HG03354 (cell line): ENCODE measurements around the gene FBXW11.
"Not testable (repeated sequence)": the region's sequence is repeated elsewhere in the genome, so short reads cannot be mapped to it uniquely, and the experiment has no call there.

ENCODE experiments used
- ATAC-seq: cut with Tn5 transposase; IDR thresholded peaks from one replicate; pipeline ENCODE4 v1.9.1; 2021; ENCODE audit warnings: mild to moderate bottlenecking; ENCODE audit not compliant: unreplicated experiment, poor library complexity, severe bottlenecking

The FBXW11 gene

GRCh38 chr5:172028167-172028566 lies 21.7 kb upstream of the FBXW11 start:
- no peak for ATAC-seq

- not testable (repeated sequence) for ATAC-seq
These were observed 13.8 kb upstream of the FBXW11 start for GRCh38 chr5:172020110-172020786.

- ATAC-seq = no peak
These were observed 8.9 kb upstream of the FBXW11 start for GRCh38 chr5:172015346-172015745.

- ATAC-seq = no peak
These were observed 3.8 kb upstream of the FBXW11 start for GRCh38 chr5:172010278-172010677.

GRCh38 chr5:172009536-172010270 lies 3.3 kb upstream of the FBXW11 start:
- no peak for ATAC-seq

GRCh38 chr5:172008689-172009141 lies 2.3 kb upstream of the FBXW11 start:
- ATAC-seq = no peak

GRCh38 chr5:172008111-172008455 lies 1.6 kb upstream of the FBXW11 start:
- no peak for ATAC-seq

GRCh38 chr5:172007175-172008110 lies 1.0 kb upstream of the FBXW11 start:
- peak; percentile 0 for ATAC-seq

GRCh38 chr5:172005708-172006320 lies 624 bp downstream of the FBXW11 start:
- peak; percentile 6 for ATAC-seq

GRCh38 chr5:172004824-172005237 lies 1.6 kb downstream of the FBXW11 start:
- ATAC-seq = no peak

GRCh38 chr5:172003746-172004145 lies 2.7 kb downstream of the FBXW11 start:
- ATAC-seq = no peak

GRCh38 chr5:172002840-172003512 lies 3.5 kb downstream of the FBXW11 start:
- no peak for ATAC-seq

- no peak for ATAC-seq
These were observed 4.1 kb downstream of the FBXW11 start for GRCh38 chr5:172002310-172002709.

- peak; percentile 52 for ATAC-seq
These were observed 6.6 kb downstream of the FBXW11 start for GRCh38 chr5:171999877-172000276.

- no peak for ATAC-seq
These were observed 7.3 kb downstream of the FBXW11 start for GRCh38 chr5:171999100-171999499.

GRCh38 chr5:171997011-171997410 lies 9.4 kb downstream of the FBXW11 start:
- ATAC-seq = no peak

- ATAC-seq = no peak
These were observed 13.6 kb downstream of the FBXW11 start for GRCh38 chr5:171992813-171993212.

GRCh38 chr5:171992305-171992704 lies 14.1 kb downstream of the FBXW11 start:
- no peak for ATAC-seq

GRCh38 chr5:171990713-171991015 lies 15.8 kb downstream of the FBXW11 start:
- no peak for ATAC-seq
